Naive thymus-derived CD4-positive, alpha-beta T cell (primary cell): ENCODE data around the gene COPS4. TPM values are rescaled to one million over a fixed set of nuclear protein-coding genes. Genes with fewer than 3 reads are reported as not detected.
"Not testable (repeated sequence)": the region's sequence is repeated elsewhere in the genome, so short reads cannot be mapped to it uniquely, and the experiment has no call there.

Experiments
- ATAC-seq: fragments of 150-1000 bp; cut with Tn5 transposase; 2 replicates; pipeline ENCODE4 v1.10.0; 2021; ENCODE audit warnings: mild to moderate bottlenecking, moderate library complexity
- CTCF ChIA-PET: fragments of 350-600 bp; sonication (Branson Sonifier 250); formaldehyde crosslinking; loops from one replicate; lab custom pipeline; 2021; ENCODE audit warnings: antibody characterized with exemption; lab: Charles Lee
- POLR2A ChIA-PET: fragments of 350-600 bp; sonication (Branson Sonifier 250); formaldehyde crosslinking; loops from one replicate; lab custom pipeline; 2021; ENCODE audit warnings: antibody characterized with exemption, inconsistent platforms; lab: Charles Lee
- DNase-seq, 9 donors: peaks; one replicate each; pipeline versions ENCODE4 v3.0.0 to v3.0.0-alpha.2; 2020 to 2022; ENCODE audit warnings: mixed read lengths in 1 of 9
- H3K27ac ChIP-seq: one replicate; pipeline ENCODE4 v1.7.0; 2013; ENCODE audit warnings: mild to moderate bottlenecking, low read depth, low read length, moderate library complexity
- H3K27me3 ChIP-seq, 2 donors: one replicate each; pipeline ENCODE4 v1.7.0; 2013; ENCODE audit warnings: low read length in 2 of 2, mild to moderate bottlenecking in 2 of 2, moderate library complexity in 2 of 2; ENCODE audit not compliant: control insufficient read depth in 2 of 2, insufficient read depth in 2 of 2
- H3K36me3 ChIP-seq, 3 experiments: 1 replicate in 2 of 3; 2 replicates in 1 of 3; pipeline ENCODE4 v1.7.0; 2013; ENCODE audit warnings: low read length in 3 of 3, mild to moderate bottlenecking in 3 of 3, moderate library complexity in 1 of 3; ENCODE audit not compliant: insufficient read depth in 3 of 3, control insufficient read depth in 2 of 3
- H3K4me1 ChIP-seq, 2 donors: one replicate each; pipeline ENCODE4 v1.7.0; 2013; ENCODE audit warnings: low read length in 2 of 2, mild to moderate bottlenecking in 2 of 2, moderate library complexity in 1 of 2; ENCODE audit not compliant: control insufficient read depth in 2 of 2, insufficient read depth in 2 of 2
- H3K4me3 ChIP-seq: 2 replicates; pipeline ENCODE4 v1.7.0; 2013; ENCODE audit warnings: mild to moderate bottlenecking, low read length
- H3K9me3 ChIP-seq, 3 experiments: 1 replicate in 2 of 3; 2 replicates in 1 of 3; pipeline ENCODE4 v1.7.0; 2013; ENCODE audit warnings: low read length in 3 of 3; ENCODE audit not compliant: control insufficient read depth in 2 of 3
- H3K27ac Mint-ChIP-seq, 9 donors: one replicate each; pipeline ENCODE4 v1.8.0; 2020 to 2022; ENCODE audit warnings: mixed read lengths in 9 of 9, mild to moderate bottlenecking in 8 of 9, moderate library complexity in 5 of 9, inconsistent platforms in 2 of 9
- H3K27me3 Mint-ChIP-seq, 5 donors: one replicate each; pipeline ENCODE4 v1.8.0; 2021 to 2022; ENCODE audit warnings: mixed read lengths in 5 of 5, mild to moderate bottlenecking in 1 of 5
- H3K36me3 Mint-ChIP-seq, 5 donors: one replicate each; pipeline ENCODE4 v1.8.0; 2020 to 2022; ENCODE audit warnings: mixed read lengths in 5 of 5, mild to moderate bottlenecking in 3 of 5, inconsistent platforms in 1 of 5
- H3K4me1 Mint-ChIP-seq, 7 donors: one replicate each; pipeline ENCODE4 v1.8.0; 2020 to 2022; ENCODE audit warnings: mixed read lengths in 7 of 7, mild to moderate bottlenecking in 3 of 7, inconsistent platforms in 1 of 7
- H3K4me3 Mint-ChIP-seq, 10 donors: one replicate each; pipeline ENCODE4 v1.8.0; 2020 to 2022; ENCODE audit warnings: mild to moderate bottlenecking in 10 of 10, mixed read lengths in 10 of 10, moderate library complexity in 6 of 10, inconsistent platforms in 2 of 10
- H3K9me3 Mint-ChIP-seq, 11 donors: one replicate each; pipeline ENCODE4 v1.8.0; 2020 to 2022; ENCODE audit warnings: mixed read lengths in 11 of 11, mild to moderate bottlenecking in 4 of 11, inconsistent platforms in 1 of 11, moderate library complexity in 1 of 11
- intact Hi-C, 2 donors: fragments of 100-400 bp; cut with micrococcal nuclease; formaldehyde crosslinking; loops; one replicate each; pipeline ENCODE4 v1.15.1; 2023
- polyA plus RNA-seq, 2 donors: library from polyadenylated mRNA; unstranded; fragments of 300-500 nt; fragmentation: Illumina TruSeq; gene quantifications; one replicate each; pipeline ENCODE4 v1.2.3, GENCODE V29; 2021
- total RNA-seq, 6 experiments: library from RNA in 5 of 6; stranded (reverse) in 5 of 6; gene quantifications; 1 replicate in 5 of 6; 2 replicates in 1 of 6; pipeline ENCODE4 v1.2.3 and lab custom pipeline; 2021 to 2026

COPS4 gene
- total and polyA plus RNA-seq, 7 experiments from 2014 or later, result 23.5 to 59.7 (median 27.9) TPM

GRCh38 chr4:83074086-83074704 is 39.2 kb downstream of the COPS4 start:
- intact Hi-C loops, result loop anchor here (1.0 to 10.0 kb wide), 17 partner anchors 10 to 381 kb away; partner anchors contain the start of genes COPS4 (in 2 of the 2), HELQ (in 1 of the 2), LIN54 (in 1 of the 2) and PLAC8 (in 1 of the 2)
- H3K4me1 Mint-ChIP-seq, result peaks cover 8 to 28% (median 14%) of the 10 kb centered on the region in 7 donors
- H3K36me3 ChIP-seq, result peaks cover 0 to 24% (median 8%) of the 10 kb centered on the region in 3 experiments
- H3K27ac ChIP-seq, result no peak overlapping the region
- peak overlapping the region; percentile 19 to 87 (median 79) for H3K27ac Mint-ChIP-seq
- DNase-seq, result peak in 8 of 9 donors; percentile 49 to 91 (median 85)
- CTCF ChIA-PET, result interaction anchor here (0.6 to 4.2 kb wide), 20 partner anchors 10 to 229 kb away, joined by 3 to 42 read pairs (median 6); partner anchors contain the start of gene COQ2
- no peaks in the 10 kb centered on the region for H3K27me3 Mint-ChIP-seq
- no peaks in the 10 kb centered on the region for H3K9me3 ChIP-seq
- peaks cover 0 to 6% of the 10 kb centered on the region in 2 donors for H3K4me1 ChIP-seq
- H3K36me3 Mint-ChIP-seq, result peaks cover 18 to 40% (median 26%) of the 10 kb centered on the region in 5 donors
- H3K4me3 Mint-ChIP-seq, result peak overlapping the region; percentile 43 to 85 (median 76)
- POLR2A ChIA-PET, result interaction anchor here (0.6 to 2.4 kb wide), 15 partner anchors 9 to 220 kb away, joined by 3 to 15 read pairs (median 4); partner anchors contain the start of gene PLAC8
- peak; percentile 99 for ATAC-seq
- H3K9me3 Mint-ChIP-seq, result peaks cover 0 to 2% (median 0%) of the 10 kb centered on the region in 11 donors
- H3K27me3 ChIP-seq, result no peaks in the 10 kb centered on the region
- no peak overlapping the region for H3K4me3 ChIP-seq

DNA sequence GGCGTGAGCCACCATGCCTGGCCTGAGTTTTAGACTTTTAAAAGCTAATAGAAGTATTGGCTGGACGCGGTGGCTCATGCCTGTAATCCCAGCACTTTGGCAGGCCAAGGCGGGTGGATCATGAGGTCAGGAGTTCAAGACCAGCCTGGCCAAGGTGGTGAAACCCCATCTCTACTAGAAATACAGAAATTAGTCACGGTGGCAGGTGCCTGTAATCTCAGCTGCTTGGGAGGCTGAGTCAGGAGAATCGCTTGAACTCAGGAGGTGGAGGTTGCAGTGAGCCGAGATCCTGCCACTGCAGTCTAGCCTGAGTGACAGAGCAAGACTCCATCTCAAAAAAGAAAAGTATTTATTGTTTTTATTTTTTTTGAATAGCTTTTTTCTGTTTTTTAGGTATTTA is 39.8 kb downstream of the COPS4 start:
- Mint-ChIP-seq H3K4me1 (peaks cover 8 to 28% (median 14%) of the 10 kb centered on the region in 7 donors), H3K27ac (peak overlapping the region in 1 of 9 donors; percentile 66)

GRCh38 chr4:83075311-83076095 is 40.5 kb downstream of the COPS4 start:
- DNase-seq (no peak), ATAC-seq (no peak)
- peak overlapping the region in 4 of 9 donors; percentile 10 to 71 (median 44) for H3K27ac Mint-ChIP-seq
- H3K27ac ChIP-seq, result no peak overlapping the region
- H3K9me3 Mint-ChIP-seq, result peaks cover 0 to 2% (median 0%) of the 10 kb centered on the region in 11 donors
- H3K27me3 ChIP-seq, result no peaks in the 10 kb centered on the region
- H3K27me3 Mint-ChIP-seq, result no peaks in the 10 kb centered on the region
- intact Hi-C loops, result loop anchor here (2.0 to 10.0 kb wide), 4 partner anchors 41 to 309 kb away; partner anchors contain the start of genes COPS4 (in 2 of the 2) and LIN54 (in 1 of the 2)
- ChIA-PET CTCF (interaction anchor here (0.6 to 4.2 kb wide), 14 partner anchors 9 to 208 kb away, joined by 3 to 42 read pairs (median 10); partner anchors contain the start of gene COQ2), POLR2A (interaction anchor here (0.6 to 2.4 kb wide), 13 partner anchors 8 to 185 kb away, joined by 3 to 15 read pairs (median 4); partner anchors contain the start of gene PLAC8)
- H3K4me3 ChIP-seq, result no peak overlapping the region
- H3K4me1 Mint-ChIP-seq, result peaks cover 8 to 20% (median 14%) of the 10 kb centered on the region in 7 donors
- peaks cover 0 to 6% of the 10 kb centered on the region in 2 donors for H3K4me1 ChIP-seq
- H3K4me3 Mint-ChIP-seq, result no peak overlapping the region
- peaks cover 0 to 14% (median 8%) of the 10 kb centered on the region in 3 experiments for H3K36me3 ChIP-seq
- H3K9me3 ChIP-seq, result no peaks in the 10 kb centered on the region
- H3K36me3 Mint-ChIP-seq, result peaks cover 11 to 31% (median 17%) of the 10 kb centered on the region in 5 donors

More for the DNA sequence above, 39.8 kb downstream of the COPS4 start:
- H3K27me3 ChIP-seq, ATAC-seq, H3K4me1 ChIP-seq, H3K4me3 ChIP-seq, H3K27me3 Mint-ChIP-seq, H3K9me3 Mint-ChIP-seq, DNase-seq, H3K9me3 ChIP-seq, H3K27ac ChIP-seq: not testable (repeated sequence)
- H3K4me3 Mint-ChIP-seq, result peak overlapping the region in 2 of 10 donors; percentile 47 to 68
- POLR2A ChIA-PET, result interaction anchor here (0.6 to 2.4 kb wide), 15 partner anchors 8 to 207 kb away, joined by 3 to 15 read pairs (median 4); partner anchors contain the start of gene PLAC8
- H3K36me3 Mint-ChIP-seq, result peaks cover 16 to 36% (median 24%) of the 10 kb centered on the region in 5 donors
- peaks cover 0 to 18% (median 8%) of the 10 kb centered on the region in 3 experiments for H3K36me3 ChIP-seq
- intact Hi-C loops, result loop anchor here (1.0 to 10.0 kb wide), 17 partner anchors 10 to 381 kb away; partner anchors contain the start of genes COPS4 (in 2 of the 2), HELQ (in 1 of the 2), LIN54 (in 1 of the 2) and PLAC8 (in 1 of the 2)
- CTCF ChIA-PET, result interaction anchor here (0.6 to 4.2 kb wide), 20 partner anchors 9 to 229 kb away, joined by 3 to 42 read pairs (median 6); partner anchors contain the start of gene COQ2

GRCh38 chr4:83080561-83080960 is 45.6 kb downstream of the COPS4 start:
- ChIA-PET CTCF (interaction anchor here (0.6 to 0.7 kb wide), 2 partner anchors 9 to 180 kb away, joined by 4 read pairs; no protein-coding TSS in a partner anchor), POLR2A (interaction anchor here (0.8 to 9.0 kb wide), 3 partner anchors 9 to 169 kb away, joined by 3 to 58 read pairs (median 3); no protein-coding TSS in a partner anchor)
- H3K9me3 Mint-ChIP-seq, result peaks cover 0 to 6% (median 2%) of the 10 kb centered on the region in 11 donors
- Histone ChIP-seq H3K4me1 (peaks cover 12 to 25% of the 10 kb centered on the region in 2 donors), H3K27me3 (no peaks in the 10 kb centered on the region), H3K9me3 (peaks cover 0 to 5% (median 0%) of the 10 kb centered on the region in 3 experiments), H3K4me3 (no peak overlapping the region), H3K36me3 (peaks cover 0 to 10% (median 4%) of the 10 kb centered on the region in 3 experiments), H3K27ac (no peak overlapping the region)
- peaks cover 21 to 43% (median 32%) of the 10 kb centered on the region in 7 donors for H3K4me1 Mint-ChIP-seq
- no peaks in the 10 kb centered on the region for H3K27me3 Mint-ChIP-seq
- DNase-seq (no peak), ATAC-seq (no peak)
- peak overlapping the region in 6 of 9 donors; percentile 14 to 93 (median 48) for H3K27ac Mint-ChIP-seq
- peaks cover 11 to 46% (median 27%) of the 10 kb centered on the region in 5 donors for H3K36me3 Mint-ChIP-seq
- H3K4me3 Mint-ChIP-seq, result no peak overlapping the region
- intact Hi-C loops, result no loop called here

DNA sequence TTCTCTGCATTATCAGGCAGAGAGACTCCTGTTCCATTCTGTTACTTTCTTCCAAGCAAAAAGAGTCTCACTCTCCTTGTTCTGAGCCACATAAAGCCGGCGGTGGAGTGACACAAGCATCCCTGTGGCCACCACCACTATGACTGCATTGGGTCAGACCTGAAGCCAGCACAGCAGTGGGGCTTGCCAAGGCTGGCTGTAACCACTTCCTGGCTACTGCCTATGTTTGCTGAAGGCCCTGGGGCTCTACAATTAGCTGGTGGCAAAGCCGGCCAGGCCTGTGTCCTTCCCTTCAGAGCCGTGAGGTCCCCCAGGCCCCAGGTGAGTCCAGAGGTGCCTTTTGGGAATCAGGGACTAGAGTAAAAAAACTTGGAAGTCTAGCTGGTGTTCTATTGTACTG is 47.8 kb downstream of the COPS4 start:
- peaks cover 0 to 11% (median under 1%) of the 10 kb centered on the region in 3 experiments for H3K36me3 ChIP-seq
- Mint-ChIP-seq H3K27ac (peak overlapping the region in 8 of 9 donors; percentile 88 to 99 (median 94)), H3K4me1 (peaks cover 23 to 46% (median 38%) of the 10 kb centered on the region in 7 donors), H3K4me3 (no peak overlapping the region), H3K36me3 (peaks cover under 1 to 44% (median 18%) of the 10 kb centered on the region in 5 donors), H3K27me3 (no peaks in the 10 kb centered on the region), H3K9me3 (peaks cover 0 to 6% (median 2%) of the 10 kb centered on the region in 11 donors)
- H3K27me3 ChIP-seq, result no peaks in the 10 kb centered on the region
- no peak overlapping the region for H3K4me3 ChIP-seq
- H3K9me3 ChIP-seq, result peaks cover 0 to 5% (median 0%) of the 10 kb centered on the region in 3 experiments
- no peak for ATAC-seq
- peak overlapping the region; percentile 70 for H3K27ac ChIP-seq
- ChIA-PET CTCF (interaction anchor here (0.6 to 2.6 kb wide), 7 partner anchors 8 to 179 kb away, joined by 3 to 26 read pairs (median 4); partner anchors contain the start of gene PLAC8), POLR2A (interaction anchor here (0.6 to 9.0 kb wide), 10 partner anchors 8 to 653 kb away, joined by 3 to 58 read pairs (median 7); partner anchors contain the start of genes HELQ, HNRNPDL, MRPS18C and PLAC8)
- no peak for DNase-seq
- intact Hi-C loops, result no loop called here
- H3K4me1 ChIP-seq, result peaks cover 12 to 25% of the 10 kb centered on the region in 2 donors
